ENCODE measurements around the gene RRP8. TPM values are rescaled to one million over a fixed set of nuclear protein-coding genes. Genes with fewer than 3 reads are reported as not detected.

Gene RRP8
- total and polyA plus RNA-seq, 2 of the 8 experiments (the other 6 are each of a cell fraction or from before 2014, with no cell fraction given), result 4.2 to 14.9 TPM

- TF ChIP-seq CHD7 (IDR thresholded peaks at IDR 0.05; ENCODE audit: insufficient replicate concordance, low read length) (no peak), ZNF274 (IDR thresholded peaks at IDR 0.05; ENCODE audit: borderline replicate concordance, extremely low read depth, low read length) (no peak), JUN (IDR thresholded peaks at IDR 0.05; ENCODE audit: low read depth, low read length) (no peak), HDAC2 (IDR thresholded peaks at IDR 0.05; ENCODE audit: borderline replicate concordance in 1 of 2, low read depth in 2 of 2, low read length in 2 of 2) (no peak), GTF2F1 (IDR thresholded peaks at IDR 0.05; ENCODE audit: borderline replicate concordance, low read depth, low read length) (no peak), ASH2L (IDR thresholded peaks at IDR 0.05; ENCODE audit: low read length) (no peak), GABPA (IDR thresholded peaks at IDR 0.05; ENCODE audit: borderline replicate concordance, insufficient read depth, low read length) (no peak), TCF12 (IDR thresholded peaks at IDR 0.05; ENCODE audit: low read depth, low read length) (no peak), POLR2AphosphoS5 (IDR thresholded peaks at IDR 0.05; ENCODE audit: low read depth, low read length) (no peak), MAFK (IDR thresholded peaks at IDR 0.05; ENCODE audit: low read depth, low read length) (no peak)
Measured at GRCh38 chr11:6640036-6640984, 36.9 kb upstream of the RRP8 start (continued).
